Spinal cord (tissue), 10 donors: ENCODE results near the gene CHMP3. TPM values are rescaled to one million over a fixed set of nuclear protein-coding genes. Genes with fewer than 3 reads are reported as not detected.

Experiments used
- DNase-seq, 6 donors: peaks; one replicate each; pipeline versions ENCODE4 v3.0.0 to v3.0.0-alpha.2; 2013 to 2015; ENCODE audit warnings: low spot score in 6 of 6, low read depth in 4 of 6
- H3K27ac ChIP-seq: one replicate; pipeline ENCODE4 v1.5.1; 2013; ENCODE audit warnings: low read depth, low read length, control low read depth
- H3K27me3 ChIP-seq: one replicate; pipeline ENCODE4 v1.6.1; 2013; ENCODE audit warnings: low read length; ENCODE audit not compliant: control insufficient read depth, insufficient read depth
- H3K36me3 ChIP-seq: one replicate; pipeline ENCODE4 v1.6.1; 2013; ENCODE audit warnings: low read length; ENCODE audit not compliant: control insufficient read depth, insufficient read depth
- H3K4me1 ChIP-seq: one replicate; pipeline ENCODE4 v1.6.1; 2013; ENCODE audit warnings: low read length; ENCODE audit not compliant: control insufficient read depth, insufficient read depth
- H3K4me3 ChIP-seq: one replicate; pipeline ENCODE4 v1.5.1; 2013; ENCODE audit warnings: low read depth, low read length, control low read depth
- H3K9me3 ChIP-seq: one replicate; pipeline ENCODE4 v1.6.1; 2013; ENCODE audit warnings: low read length; ENCODE audit not compliant: control insufficient read depth, insufficient read depth
- WGBS: methylation state at CpG from one replicate; pipeline ENCODE4 v1.1.5; 2013; ENCODE audit warnings: missing lambda C conversion rate; ENCODE audit not compliant: insufficient coverage; 5-methylcytosine and 5-hydroxymethylcytosine counted together
- polyA plus RNA-seq, 2 donors: library from polyadenylated mRNA; unstranded; fragments of 120-200 nt; gene quantifications; one replicate each; pipeline ENCODE4 v1.2.1, GENCODE V29; 2013; ENCODE audit not compliant: insufficient read length in 2 of 2
- small RNA-seq: library from RNA; depleted of rRNA; stranded (forward); fragments of <200 nt; gene quantifications from one replicate; pipeline ENCODE3, GENCODE V24; 2014; ENCODE audit warnings: low replicate concordance
- total RNA-seq, 2 donors: library from RNA; depleted of rRNA in 1 of 2; stranded (reverse); fragments of 120-200 nt in 1 of 2; fragments of >200 nt in 1 of 2; gene quantifications; one replicate each; pipeline versions ENCODE4 v1.2.3 to v1.2.4, GENCODE V29; 2013 to 2014
- donor health status: healthy.

Gene CHMP3
- total and polyA plus RNA-seq, 4 donors: 59.0 to 137 (median 87.8) TPM

GRCh38 chr2:86461042-86461743, 102.0 kb downstream of the CHMP3 start:
- Histone ChIP-seq H3K36me3 (peaks cover 28% of the 10 kb centered on the region), H3K9me3 (no peaks in the 10 kb centered on the region), H3K4me3 (no peak overlapping the region), H3K27ac (no peak overlapping the region), H3K27me3 (no peaks in the 10 kb centered on the region), H3K4me1 (no peaks in the 10 kb centered on the region)
- 100% methylated on average over 2 of the region's 3 CpGs for WGBS
- DNase-seq: no peak

GRCh38 chr2:86455181-86455580, 108.1 kb downstream of the CHMP3 start:
- Histone ChIP-seq H3K9me3 (no peaks in the 10 kb centered on the region), H3K27ac (no peak overlapping the region), H3K36me3 (peaks cover 29% of the 10 kb centered on the region), H3K4me1 (no peaks in the 10 kb centered on the region), H3K27me3 (no peaks in the 10 kb centered on the region), H3K4me3 (no peak overlapping the region)
- DNase-seq: no peak
- WGBS: no CpG with 5 or more reads among the region's 5 CpGs

GRCh38 chr2:86454238-86454637, 109.0 kb downstream of the CHMP3 start:
- H3K9me3 ChIP-seq: no peaks in the 10 kb centered on the region
- H3K36me3 ChIP-seq: peaks cover 26% of the 10 kb centered on the region
- DNase-seq: no peak
- H3K4me3 ChIP-seq: no peak overlapping the region
- no peaks in the 10 kb centered on the region for H3K4me1 ChIP-seq
- no peak overlapping the region for H3K27ac ChIP-seq
- no peaks in the 10 kb centered on the region for H3K27me3 ChIP-seq

- H3K27me3 ChIP-seq: no peaks in the 10 kb centered on the region
- H3K4me1 ChIP-seq: no peaks in the 10 kb centered on the region
- WGBS: 100% methylated on average over 1 of the region's 2 CpGs
- H3K9me3 ChIP-seq: no peaks in the 10 kb centered on the region
- H3K4me3 ChIP-seq: no peak overlapping the region
- DNase-seq: peak in 2 of 6 donors; percentile 70 to 93
- no peak overlapping the region for H3K27ac ChIP-seq
- H3K36me3 ChIP-seq: peaks cover 23% of the 10 kb centered on the region
Measured at GRCh38 chr2:86453836-86454235, 109.4 kb downstream of the CHMP3 start.

Small RNAs within 50 kb of the gene (small RNA-seq; reads per million reads assigned to genes)
- not detected for gene RNU6-640P

Other genes with a start within 250 kb of the CHMP3 start
- gene REEP1, start 225.8 kb downstream of the CHMP3 start, total RNA-seq: 100 to 1,000 TPM in 1 of 2 donors, 10 to 100 TPM in 1; 61.9 to 118 TPM
- 100 to 1,000 TPM; 110 to 123 TPM for gene REEP1, start 225.8 kb downstream of the CHMP3 start, polyA plus RNA-seq
- gene KDM3A, start 122.1 kb downstream of the CHMP3 start, total RNA-seq: 10 to 100 TPM; 57.3 to 58.0 TPM
- gene KDM3A, start 122.1 kb downstream of the CHMP3 start, polyA plus RNA-seq: 10 to 100 TPM; 45.9 to 48.5 TPM
- 10 to 100 TPM; 29.4 to 48.1 TPM for gene RNF103, start 60.4 kb upstream of the CHMP3 start, total RNA-seq
- 10 to 100 TPM; 34.2 to 37.7 TPM for gene RNF103, start 60.4 kb upstream of the CHMP3 start, polyA plus RNA-seq
- gene RMND5A, start 156.8 kb upstream of the CHMP3 start, total RNA-seq: 10 to 100 TPM; 49.6 to 77.9 TPM
- gene RMND5A, start 156.8 kb upstream of the CHMP3 start, polyA plus RNA-seq: 10 to 100 TPM; 29.4 to 38.4 TPM
- gene CD8A, start 227.5 kb upstream of the CHMP3 start, total RNA-seq: 1 to 10 TPM in 1 of 2 donors, under 1 TPM in 1; 0.88 to 1.4 TPM
- 1 to 10 TPM; 3.9 to 4.2 TPM for gene CD8A, start 227.5 kb upstream of the CHMP3 start, polyA plus RNA-seq